Transverse colon (tissue), 4 donors: ENCODE results near the gene ROBO1.

ENCODE experiments used
- CTCF ChIP-seq, 5 experiments: fragments of 200-600 bp in 3 of 5; fragments of 450-650 bp in 2 of 5; sonication (generic) in 3 of 5; IDR thresholded peaks; 1 replicate in 2 of 5; 2 replicates in 3 of 5; pipeline ENCODE4 v1.5.1; 2016 to 2017; ENCODE audit warnings: antibody characterized with exemption in 5 of 5, inconsistent platforms in 3 of 5, mild to moderate bottlenecking in 2 of 5, moderate library complexity in 1 of 5
- POLR2AphosphoS5 ChIP-seq, 3 donors: sonication (generic); formaldehyde crosslinking; IDR thresholded peaks; one replicate each; pipeline ENCODE4 v1.6.1; 2016; ENCODE audit warnings: antibody characterized with exemption in 3 of 3

- TF ChIP-seq CTCF (IDR thresholded peaks at IDR 0.05) (no peak), POLR2AphosphoS5 (IDR thresholded peaks at IDR 0.05) (no peak)
Measured at GRCh38 chr3:78907367-78907766, 860.4 kb downstream of the ROBO1 start.
